GM12878 (cell line): ENCODE results near the gene CNGB1. TPM values are rescaled to one million over a fixed set of nuclear protein-coding genes. Genes with fewer than 3 reads are reported as not detected.

Source experiments
- ATAC-seq: fragments of 200-7000 bp; cut with Tn5 transposase; 3 replicates; pipeline ENCODE4 v1.9.1; 2020; ENCODE audit warnings: mild to moderate bottlenecking, moderate library complexity
- BruUV-seq: library from RNA; stranded (reverse); fragments of 400-500 nt; replicated peaks from 2 replicates; lab custom pipeline; 2021; lab: Mats Ljungman, UMichigan
- CTCF ChIA-PET: fragments of 300-600 bp; sonication (Branson Sonifier 250); formaldehyde crosslinking; extraction: SDS; loops from one replicate; lab custom pipeline; 2021; ENCODE audit warnings: inconsistent platforms; lab: Yijun Ruan, JAX
- POLR2A ChIA-PET: fragments of 350-600 bp; formaldehyde crosslinking; extraction: SDS; loops from one replicate; lab custom pipeline; 2021; ENCODE audit warnings: inconsistent platforms; lab: Charles Lee
- RAD21 ChIA-PET: fragments of 300-600 bp; sonication (Branson Sonifier 250); formaldehyde crosslinking; loops from one replicate; lab custom pipeline; 2023; ENCODE audit warnings: antibody characterized with exemption; ENCODE audit not compliant: unreplicated experiment; lab: Charles Lee
- SMC1A ChIA-PET: fragments of 300-600 bp; sonication (Branson Sonifier 250); formaldehyde crosslinking; loops from one replicate; lab custom pipeline; 2023; ENCODE audit not compliant: unreplicated experiment, uncharacterized antibody; lab: Charles Lee
- DNase-seq: peaks from one replicate; pipeline ENCODE4 v3.0.0-alpha.2; 2011; ENCODE audit warnings: low read depth, low spot score
- FAIRE-seq: peaks from 3 replicates; lab custom pipeline; 2011; peaks lifted over from hg19 to GRCh38; lab: Jason Lieb, UNC
- H2AFZ ChIP-seq: 2 replicates; pipeline ENCODE4 v1.6.0; 2011; ENCODE audit warnings: low read depth, low read length, control low read depth; ENCODE audit not compliant: control insufficient read depth
- H3K27ac ChIP-seq: 2 replicates; pipeline ENCODE4 v1.5.1; 2011; ENCODE audit warnings: control low read depth; ENCODE audit not compliant: control insufficient read depth, insufficient read depth
- H3K27me3 ChIP-seq, 2 experiments: replicated peaks in 1 of 2; 2 replicates each; pipeline versions ENCODE4 v1.6.0 to v1.6.1; 2011; ENCODE audit warnings: low read length in 1 of 2; ENCODE audit not compliant: control insufficient read depth in 2 of 2, insufficient read depth in 2 of 2
- H3K36me3 ChIP-seq, 2 experiments: 2 replicates each; pipeline ENCODE4 v1.5.1; 2011; ENCODE audit warnings: low read length in 1 of 2; ENCODE audit not compliant: control insufficient read depth in 2 of 2, insufficient read depth in 2 of 2
- H3K4me1 ChIP-seq: 2 replicates; pipeline ENCODE4 v1.6.1; 2011; ENCODE audit warnings: mild to moderate bottlenecking, low read length, moderate library complexity, mixed read lengths; ENCODE audit not compliant: control insufficient read depth, insufficient read depth
- H3K4me2 ChIP-seq: 2 replicates; pipeline ENCODE4 v1.6.0; 2011; ENCODE audit warnings: control low read depth; ENCODE audit not compliant: control insufficient read depth, insufficient read depth
- H3K4me3 ChIP-seq: fragments of 200-600 bp; sonication (generic); 2 replicates; pipeline ENCODE4 v1.5.1; 2016
- H3K79me2 ChIP-seq: 2 replicates; pipeline ENCODE4 v1.6.0; 2011; ENCODE audit warnings: low read length; ENCODE audit not compliant: control insufficient read depth, insufficient read depth
- H3K9ac ChIP-seq: 2 replicates; pipeline ENCODE4 v1.8.0; 2011; ENCODE audit warnings: low read length, control low read depth, mixed read lengths; ENCODE audit not compliant: control insufficient read depth, insufficient read depth
- H3K9me3 ChIP-seq: replicated peaks from 3 replicates; pipeline ENCODE4 v1.5.1; 2011; ENCODE audit warnings: mild to moderate bottlenecking, low read length; ENCODE audit not compliant: control insufficient read depth, insufficient read depth
- H4K20me1 ChIP-seq: 2 replicates; pipeline ENCODE4 v1.6.0; 2011; ENCODE audit not compliant: control insufficient read depth, insufficient read depth
- CHD4 ChIP-seq: fragments of 200-600 bp; sonication (generic); IDR thresholded peaks from 2 replicates; pipeline ENCODE4 v1.6.1; 2016; ENCODE audit warnings: mild to moderate bottlenecking
- CREB1 ChIP-seq: IDR thresholded peaks from 2 replicates; pipeline ENCODE4 v1.6.1; 2012; ENCODE audit warnings: low read depth, mild to moderate bottlenecking, inconsistent platforms
- CUX1 ChIP-seq: IDR thresholded peaks from 2 replicates; pipeline ENCODE4 v1.6.1; 2012; ENCODE audit warnings: improper control_type of control experiment, low read depth, low read length; ENCODE audit not compliant: insufficient replicate concordance
- HDAC2 ChIP-seq: fragments of 200-600 bp; sonication (generic); IDR thresholded peaks from 2 replicates; pipeline ENCODE4 v1.6.1; 2017
- RBBP5 ChIP-seq: fragments of 200-600 bp; sonication (generic); conservative IDR thresholded peaks from 2 replicates; pipeline ENCODE4 v1.6.1; 2016
- TAF1 ChIP-seq: IDR thresholded peaks from 2 replicates; pipeline ENCODE4 v1.6.1; 2011; ENCODE audit warnings: mild to moderate bottlenecking, low read depth, low read length, borderline replicate concordance
- ZNF24 ChIP-seq: fragments of 450-650 bp; IDR thresholded peaks from 2 replicates; pipeline ENCODE4 v1.6.1; 2017; ENCODE audit warnings: antibody characterized with exemption, mild to moderate bottlenecking
- WGBS: methylation state at CpG from one replicate; pipeline ENCODE4 v1.1.6; 2016; ENCODE audit warnings: low lambda C conversion rate; ENCODE audit not compliant: insufficient replicate concordance, insufficient coverage; ENCODE audit errors: missing lambda C conversion rate; 5-methylcytosine and 5-hydroxymethylcytosine counted together
- in situ Hi-C: fragments of 300-500 bp; cut with MboI; formaldehyde crosslinking; loops from 9 replicates; pipeline ENCODE4 v1.14.3; 2018; ENCODE audit warnings: mixed read lengths
- intact Hi-C: fragments of 100-400 bp; cut with micrococcal nuclease; formaldehyde crosslinking; loops from one replicate; pipeline ENCODE4 v1.14.2; 2022; ENCODE audit not compliant: unreplicated experiment
- polyA plus RNA-seq, 11 experiments: library from polyadenylated mRNA; depleted of rRNA in 4 of 11; unstranded in 6 of 11; stranded (reverse) in 5 of 11; fragments of >200 nt; fragmentation: Nextera tagmentation in 4 of 11; fragmentation: Illumina TruSeq in 1 of 11; extraction: Ambion mirVana in 4 of 11; extraction: Trizol in 1 of 11; gene quantifications; 1 replicate in 1 of 11; 2 replicates in 10 of 11; pipeline versions ENCODE4 v1.2.1 to v1.2.3, GENCODE V29; 2011 to 2016; ENCODE audit warnings: inconsistent platforms in 2 of 11, missing spikeins in 2 of 11, low read depth in 1 of 11
- total RNA-seq, 4 experiments: library from RNA; depleted of rRNA in 3 of 4; stranded (reverse); fragments of >200 nt in 3 of 4; fragmentation: Illumina TruSeq in 1 of 4; extraction: Trizol in 1 of 4; gene quantifications; 2 replicates each; pipeline versions ENCODE4 v1.2.1 to v1.2.3, GENCODE V29; 2013 to 2021
- TF ChIP-seq, protein P1 (sequence below): fragments of 450-650 bp; IDR thresholded peaks from 2 replicates; pipeline ENCODE4 v1.6.1; 2018; ENCODE audit warnings: mild to moderate bottlenecking, low read depth, moderate library complexity; ENCODE audit not compliant: partially characterized antibody

The CNGB1 gene
- total and polyA plus RNA-seq, 10 of the 15 experiments (the other 5 are each of a cell fraction or from before 2014, with no cell fraction given), result 0.03 TPM; not detected in 9

GRCh38 chr16:57938484-57938883 lies 32.4 kb downstream of the CNGB1 start:
- Histone ChIP-seq H3K9me3 (no peaks in the 10 kb centered on the region), H3K36me3 (no peaks in the 10 kb centered on the region), H4K20me1 (no peaks in the 10 kb centered on the region), H3K27ac (no peak overlapping the region), H3K79me2 (no peaks in the 10 kb centered on the region), H3K4me1 (no peaks in the 10 kb centered on the region), H3K4me2 (no peak overlapping the region), H2AFZ (no peak overlapping the region), H3K4me3 (no peak overlapping the region), H3K27me3 (no peaks in the 10 kb centered on the region; a peak in 1 of 4 replicates), H3K9ac (no peak overlapping the region)
- in situ Hi-C loops, result no loop called here
- 36% methylated on average over 6 of the region's 6 CpGs for WGBS
- DNase-seq (no peak), ATAC-seq (no peak), FAIRE-seq (no peak)
- ChIA-PET POLR2A (no interaction called here), SMC1A (no interaction called here), CTCF (no interaction called here), RAD21 (no interaction called here)
- intact Hi-C loops, result no loop called here
- BruUV-seq, result no TSS peak
- TF ChIP-seq RBBP5 (no peak), HDAC2 (no peak), CUX1 (no peak), CREB1 (no peak), TAF1 (no peak), CHD4 (no peak), ZNF24 (no peak)
- TF ChIP-seq, protein P1, sequence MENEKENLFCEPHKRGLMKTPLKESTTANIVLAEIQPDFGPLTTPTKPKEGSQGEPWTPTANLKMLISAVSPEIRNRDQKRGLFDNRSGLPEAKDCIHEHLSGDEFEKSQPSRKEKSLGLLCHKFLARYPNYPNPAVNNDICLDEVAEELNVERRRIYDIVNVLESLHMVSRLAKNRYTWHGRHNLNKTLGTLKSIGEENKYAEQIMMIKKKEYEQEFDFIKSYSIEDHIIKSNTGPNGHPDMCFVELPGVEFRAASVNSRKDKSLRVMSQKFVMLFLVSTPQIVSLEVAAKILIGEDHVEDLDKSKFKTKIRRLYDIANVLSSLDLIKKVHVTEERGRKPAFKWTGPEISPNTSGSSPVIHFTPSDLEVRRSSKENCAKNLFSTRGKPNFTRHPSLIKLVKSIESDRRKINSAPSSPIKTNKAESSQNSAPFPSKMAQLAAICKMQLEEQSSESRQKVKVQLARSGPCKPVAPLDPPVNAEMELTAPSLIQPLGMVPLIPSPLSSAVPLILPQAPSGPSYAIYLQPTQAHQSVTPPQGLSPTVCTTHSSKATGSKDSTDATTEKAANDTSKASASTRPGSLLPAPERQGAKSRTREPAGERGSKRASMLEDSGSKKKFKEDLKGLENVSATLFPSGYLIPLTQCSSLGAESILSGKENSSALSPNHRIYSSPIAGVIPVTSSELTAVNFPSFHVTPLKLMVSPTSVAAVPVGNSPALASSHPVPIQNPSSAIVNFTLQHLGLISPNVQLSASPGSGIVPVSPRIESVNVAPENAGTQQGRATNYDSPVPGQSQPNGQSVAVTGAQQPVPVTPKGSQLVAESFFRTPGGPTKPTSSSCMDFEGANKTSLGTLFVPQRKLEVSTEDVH, result no peak
